SU-DHL-6 (cell line): Measurements from ENCODE around the gene RNF181.

ENCODE experiments used
- CTCF ChIP-seq: fragments of 200-600 bp; sonication (generic); IDR thresholded peaks from one replicate; pipeline ENCODE4 v1.5.1; 2017; ENCODE audit warnings: antibody characterized with exemption, mild to moderate bottlenecking, low read length, moderate library complexity; ENCODE audit not compliant: insufficient read depth, poor library complexity, severe bottlenecking
- EZH2phosphoT487 ChIP-seq: fragments of 200-600 bp; sonication (generic), shearing (Covaris generic); conservative IDR thresholded peaks from 2 replicates; pipeline ENCODE4 v1.6.1; 2018; ENCODE audit warnings: mild to moderate bottlenecking, antibody characterized with exemption, low read length, moderate library complexity, mixed read lengths

GRCh38 chr2:85582492-85582891 is 13.1 kb upstream of the RNF181 start:
- TF ChIP-seq CTCF (no peak), EZH2phosphoT487 (no peak)
